GM19328 (cell line): ENCODE measurements around the gene NOXA1.

Experiments used
- ATAC-seq: cut with Tn5 transposase; IDR thresholded peaks from one replicate; pipeline ENCODE4 v1.9.1; 2021; ENCODE audit warnings: mild to moderate bottlenecking, moderate library complexity; ENCODE audit not compliant: unreplicated experiment

Gene NOXA1

GRCh38 chr9:137452761-137453642 is 29.8 kb downstream of the NOXA1 start:
- no peak for ATAC-seq

- no peak for ATAC-seq
Observed at GRCh38 chr9:137453643-137454081, 30.5 kb downstream of the NOXA1 start.

GRCh38 chr9:137454145-137454596 is 31.0 kb downstream of the NOXA1 start:
- ATAC-seq = no peak

- no peak for ATAC-seq
Observed at GRCh38 chr9:137454597-137455358, 31.6 kb downstream of the NOXA1 start.

- no peak for ATAC-seq
Observed at GRCh38 chr9:137455359-137455991, 32.3 kb downstream of the NOXA1 start.

- no peak for ATAC-seq
Observed at GRCh38 chr9:137456061-137456863, 33.1 kb downstream of the NOXA1 start.

- no peak for ATAC-seq
Observed at GRCh38 chr9:137456864-137457405, 33.7 kb downstream of the NOXA1 start.

- ATAC-seq = no peak
Observed at GRCh38 chr9:137457406-137458193, 34.4 kb downstream of the NOXA1 start.

- ATAC-seq = peak; percentile 10
Observed at GRCh38 chr9:137458194-137459151, 35.3 kb downstream of the NOXA1 start.

- peak; percentile 74 for ATAC-seq
Observed at GRCh38 chr9:137459152-137459600, 36.0 kb downstream of the NOXA1 start, which contains the start of gene NSMF. TSS of gene NSMF (minus strand) at chr9:137459334. CDS start at chr9:137459102, 232 bp downstream.

GRCh38 chr9:137459601-137460362 is 36.6 kb downstream of the NOXA1 start:
- no peak for ATAC-seq

- ATAC-seq = no peak
Observed at GRCh38 chr9:137460363-137461315, 37.4 kb downstream of the NOXA1 start.

GRCh38 chr9:137461316-137461662 is 38.1 kb downstream of the NOXA1 start:
- no peak for ATAC-seq

GRCh38 chr9:137461663-137462395 is 38.6 kb downstream of the NOXA1 start:
- ATAC-seq = no peak

- ATAC-seq = no peak
Observed at GRCh38 chr9:137462396-137462985, 39.3 kb downstream of the NOXA1 start.
